GM12874 (cell line): ENCODE measurements around the gene SCARF1.

Experiments
- TF ChIP-seq, protein P1 (sequence below): IDR thresholded peaks from 2 replicates; pipeline ENCODE4 v1.5.1; 2011; ENCODE audit warnings: low read depth, mild to moderate bottlenecking, control low read depth, low read length, moderate library complexity; ENCODE audit not compliant: insufficient read depth

The SCARF1 gene

DNA sequence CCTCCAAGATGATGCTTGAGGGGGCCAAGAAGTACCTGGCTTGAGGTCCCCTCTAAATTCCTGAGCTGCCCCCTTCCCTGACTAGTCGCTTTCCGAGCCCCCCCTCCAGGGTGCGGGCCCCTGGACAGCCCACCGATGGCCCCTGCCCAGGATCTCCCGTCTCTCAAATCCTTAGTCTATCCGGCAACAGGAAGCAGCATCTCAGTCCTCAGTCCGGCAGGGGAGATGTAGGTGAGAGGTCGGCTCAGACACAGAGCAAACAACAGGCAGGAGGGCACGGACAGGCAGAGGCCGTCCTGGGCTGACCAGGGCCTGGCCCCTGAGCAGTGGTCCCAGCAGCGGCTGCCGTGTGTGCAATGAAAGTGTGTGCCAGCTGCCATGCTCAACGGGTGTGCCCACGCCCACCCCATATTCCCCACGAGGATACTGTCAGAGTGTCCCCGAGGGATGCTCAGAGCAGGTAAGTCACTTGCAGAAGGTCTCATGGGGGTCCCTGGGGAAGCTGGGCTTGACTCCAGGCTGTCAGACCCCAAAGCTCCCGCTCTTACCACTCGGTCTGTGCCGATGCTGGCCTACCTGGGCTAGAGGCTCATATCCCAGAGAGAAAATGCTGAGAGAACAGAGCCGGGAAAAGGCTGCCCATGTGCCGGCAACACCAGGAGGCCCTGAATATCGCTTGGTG is 24.1 kb downstream of the SCARF1 start:
- TF ChIP-seq, protein P1, sequence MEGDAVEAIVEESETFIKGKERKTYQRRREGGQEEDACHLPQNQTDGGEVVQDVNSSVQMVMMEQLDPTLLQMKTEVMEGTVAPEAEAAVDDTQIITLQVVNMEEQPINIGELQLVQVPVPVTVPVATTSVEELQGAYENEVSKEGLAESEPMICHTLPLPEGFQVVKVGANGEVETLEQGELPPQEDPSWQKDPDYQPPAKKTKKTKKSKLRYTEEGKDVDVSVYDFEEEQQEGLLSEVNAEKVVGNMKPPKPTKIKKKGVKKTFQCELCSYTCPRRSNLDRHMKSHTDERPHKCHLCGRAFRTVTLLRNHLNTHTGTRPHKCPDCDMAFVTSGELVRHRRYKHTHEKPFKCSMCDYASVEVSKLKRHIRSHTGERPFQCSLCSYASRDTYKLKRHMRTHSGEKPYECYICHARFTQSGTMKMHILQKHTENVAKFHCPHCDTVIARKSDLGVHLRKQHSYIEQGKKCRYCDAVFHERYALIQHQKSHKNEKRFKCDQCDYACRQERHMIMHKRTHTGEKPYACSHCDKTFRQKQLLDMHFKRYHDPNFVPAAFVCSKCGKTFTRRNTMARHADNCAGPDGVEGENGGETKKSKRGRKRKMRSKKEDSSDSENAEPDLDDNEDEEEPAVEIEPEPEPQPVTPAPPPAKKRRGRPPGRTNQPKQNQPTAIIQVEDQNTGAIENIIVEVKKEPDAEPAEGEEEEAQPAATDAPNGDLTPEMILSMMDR, result no peak

DNA sequence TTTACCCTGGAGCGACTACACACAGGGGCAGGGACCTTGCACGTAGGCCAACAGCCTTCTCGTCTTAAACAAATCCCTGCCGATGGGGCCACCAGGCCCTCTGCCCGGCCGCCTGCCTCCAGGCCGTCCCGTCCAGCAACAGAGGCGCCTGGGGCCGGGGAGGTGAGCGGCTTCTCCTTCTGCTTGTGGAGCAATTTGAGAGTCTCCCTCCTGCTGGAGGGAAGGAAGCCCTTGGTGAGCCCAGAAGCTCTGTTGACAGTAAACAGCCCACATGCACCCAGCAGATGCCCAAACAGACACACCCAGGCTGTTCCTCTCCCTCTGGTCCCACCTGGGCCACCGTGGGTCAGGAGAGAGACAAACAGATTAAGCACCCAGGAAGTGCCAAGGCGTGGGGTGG is 25.0 kb downstream of the SCARF1 start:
- TF ChIP-seq, protein P1, result no peak

DNA sequence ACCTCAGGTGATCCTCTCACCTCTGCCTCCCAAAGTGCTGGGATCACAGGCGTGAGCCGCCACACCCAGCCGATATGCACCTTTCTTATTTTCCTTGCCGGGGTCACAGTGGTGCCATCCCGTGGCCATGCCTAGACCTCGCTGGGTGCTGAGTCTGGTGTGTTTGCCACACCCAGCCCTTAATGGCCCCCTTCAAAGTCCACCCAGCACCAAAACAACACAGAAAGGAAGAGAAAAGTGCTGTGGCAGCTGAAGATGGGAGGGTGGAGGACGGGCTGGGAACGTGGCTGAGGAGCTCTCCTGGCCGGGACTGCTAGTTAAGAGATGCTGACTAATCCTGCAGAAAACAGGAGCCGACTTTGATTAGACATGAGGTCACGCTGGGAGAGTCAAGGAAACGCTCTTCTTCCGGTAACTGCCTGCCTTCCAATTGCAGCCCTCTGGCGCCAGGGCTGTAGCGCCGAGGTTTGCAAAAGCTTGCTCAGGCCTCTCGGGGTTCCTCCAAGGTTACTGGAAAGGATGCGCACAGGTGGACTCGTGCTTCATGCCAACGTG is 27.8 kb downstream of the SCARF1 start:
- TF ChIP-seq, protein P1, result no peak

DNA sequence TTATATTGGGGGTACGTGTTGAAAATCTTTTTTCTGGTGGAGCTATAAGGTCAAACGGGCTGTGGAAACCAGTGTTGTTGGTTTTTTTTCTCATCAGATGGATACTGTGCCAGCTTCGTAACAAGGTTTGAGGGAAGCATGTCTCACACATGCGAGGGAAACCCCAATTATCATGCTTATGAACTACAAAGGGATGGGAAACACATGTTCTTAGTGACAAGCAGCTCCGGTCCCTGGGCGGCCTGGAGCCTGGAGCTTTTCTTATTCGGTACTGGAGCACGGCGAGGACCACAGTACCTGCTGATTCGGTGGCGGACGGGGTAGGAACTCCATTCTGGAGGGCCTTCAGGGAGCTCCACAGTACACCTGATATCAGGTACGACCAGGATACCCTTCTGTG is 29.4 kb downstream of the SCARF1 start:
- TF ChIP-seq, protein P1, result no peak

DNA sequence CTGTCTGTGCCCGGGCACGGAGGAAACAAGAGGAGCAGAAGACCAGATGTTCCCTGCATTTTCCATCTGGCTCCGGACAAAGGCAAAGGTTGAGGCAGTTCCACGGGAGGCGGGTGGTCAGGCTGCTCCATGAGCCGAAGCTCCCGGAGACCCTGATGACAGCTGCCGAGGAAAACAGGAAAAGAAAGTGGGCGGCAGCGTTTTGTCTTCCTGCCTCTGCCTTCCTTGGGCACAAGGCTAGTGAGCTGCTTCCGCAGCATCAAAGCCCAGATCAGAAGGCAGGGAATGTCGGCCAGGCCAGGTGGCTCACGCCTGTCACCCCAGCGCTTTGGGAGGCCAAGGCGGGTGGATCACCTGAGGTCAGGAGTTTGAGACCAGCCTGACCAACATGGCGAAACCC is 33.1 kb downstream of the SCARF1 start:
- TF ChIP-seq, protein P1, result no peak

DNA sequence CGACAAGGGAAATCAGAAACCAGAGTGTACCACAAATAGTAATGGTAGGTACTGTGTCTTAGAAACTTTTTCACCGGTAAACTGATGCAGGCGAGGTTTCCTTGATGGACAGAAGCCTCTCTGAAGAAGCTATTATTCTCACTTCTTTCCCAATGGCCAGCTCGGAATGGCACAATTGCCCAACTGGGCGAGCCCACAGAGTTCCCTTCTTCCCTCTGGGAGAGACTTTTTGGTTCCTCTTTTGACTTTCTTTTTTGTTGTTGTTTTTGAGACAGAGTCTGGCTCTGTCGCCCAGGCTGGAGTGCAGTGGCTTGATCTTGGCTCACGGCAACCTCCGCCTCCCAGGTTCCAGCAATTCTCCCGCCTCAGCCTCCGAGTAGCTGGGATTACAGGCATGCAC is 33.8 kb downstream of the SCARF1 start:
- TF ChIP-seq, protein P1, result no peak

DNA sequence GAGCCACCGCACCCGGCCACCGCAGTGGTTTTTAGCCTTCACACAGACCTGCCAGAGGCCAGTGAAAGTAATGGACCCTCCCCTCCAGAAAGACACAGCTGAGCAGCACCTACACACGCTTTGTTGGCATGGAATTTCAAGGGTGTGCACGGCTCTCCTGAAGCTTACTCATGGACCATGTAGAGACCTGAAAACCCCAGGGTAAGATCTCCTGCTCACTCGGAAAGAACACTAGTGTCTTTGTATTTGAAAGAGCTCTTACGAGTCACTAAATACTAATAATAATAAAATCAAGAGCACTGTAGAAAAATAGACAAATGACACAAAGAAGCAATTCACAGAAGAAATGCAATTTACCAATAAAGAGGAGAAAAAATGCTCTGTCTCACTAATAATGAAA is 36.9 kb downstream of the SCARF1 start:
- TF ChIP-seq, protein P1, result no peak
